HG03060 (cell line): ENCODE measurements around the gene STRIP2.

Experiments
- ATAC-seq: cut with Tn5 transposase; IDR thresholded peaks from one replicate; pipeline ENCODE4 v1.9.1; 2021; ENCODE audit warnings: low read depth, moderate number of reproducible peaks; ENCODE audit not compliant: unreplicated experiment

The STRIP2 gene

DNA sequence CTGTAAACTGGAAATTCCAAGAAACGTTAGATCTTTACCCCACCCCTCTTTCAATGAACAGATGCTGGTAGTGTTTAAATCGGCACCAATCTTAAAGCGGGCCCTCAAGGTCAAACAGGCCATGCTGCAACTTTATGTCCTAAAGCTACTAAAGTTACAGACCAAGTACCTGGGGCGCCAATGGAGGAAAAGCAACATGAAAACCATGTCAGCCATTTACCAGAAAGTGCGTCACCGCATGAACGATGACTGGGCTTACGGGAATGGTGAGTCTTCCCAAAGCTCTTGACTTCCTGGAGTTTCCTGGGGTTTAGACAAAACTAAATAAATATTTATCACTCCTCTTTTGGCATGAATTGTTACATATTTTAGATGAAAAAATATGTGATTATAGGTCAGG, 48.5 kb downstream of the STRIP2 start:
- ATAC-seq = no peak

DNA sequence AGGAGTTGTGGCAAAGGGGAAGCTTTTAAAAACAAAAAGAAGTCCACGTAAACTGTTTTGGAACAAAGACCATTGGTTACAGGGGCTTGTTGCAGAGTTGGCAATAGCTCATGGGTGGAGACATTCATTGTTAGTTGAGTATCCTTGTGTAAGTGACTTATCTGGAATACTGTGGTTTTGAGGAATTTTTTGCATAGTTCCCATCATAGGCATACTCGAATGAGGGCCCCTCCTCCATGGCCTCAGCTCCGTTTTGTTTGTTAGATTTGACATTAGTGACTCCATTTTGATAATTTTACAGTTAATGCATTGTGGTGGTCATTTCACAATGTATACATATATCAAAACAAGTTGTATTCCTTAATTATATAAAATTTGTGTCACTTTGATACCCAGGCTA, 55.3 kb downstream of the STRIP2 start:
- ATAC-seq = no peak

DNA sequence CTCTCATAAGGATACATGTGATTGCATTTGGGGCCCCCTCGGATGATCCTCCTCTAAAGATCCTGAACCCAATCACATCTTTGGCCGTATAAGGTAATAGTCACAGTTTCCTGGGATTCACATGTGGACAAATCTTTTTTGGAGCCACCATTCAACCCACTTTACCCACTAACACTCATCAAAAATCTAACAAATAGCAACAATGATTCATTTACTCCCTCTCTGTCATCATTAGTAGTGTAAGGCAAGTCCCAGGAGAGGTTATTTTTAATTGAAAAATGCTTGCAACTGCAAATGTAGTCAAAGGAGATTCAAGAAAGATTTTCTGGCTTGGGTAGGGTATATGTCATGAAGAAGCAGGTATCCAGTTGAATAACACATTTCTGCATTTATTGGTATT, 58.2 kb downstream of the STRIP2 start:
- ATAC-seq = no peak

DNA sequence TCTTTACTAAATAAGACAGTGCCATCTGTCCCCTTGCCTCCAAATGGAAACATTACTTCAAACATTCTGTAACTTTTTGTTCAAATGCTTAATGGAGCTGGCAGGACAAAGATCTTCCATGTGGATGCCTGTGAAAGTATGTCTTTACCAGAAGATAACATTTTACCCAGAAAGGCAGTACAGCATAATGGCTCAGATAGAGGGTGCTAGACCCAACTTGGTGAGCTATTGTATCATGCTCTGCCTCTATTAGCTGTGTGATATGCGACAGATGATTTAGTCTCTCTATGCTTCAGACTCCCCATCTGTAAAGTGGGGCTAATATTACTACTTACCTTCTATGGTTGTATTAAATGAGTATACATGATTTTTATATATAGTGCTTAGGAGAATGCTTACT, 59.3 kb downstream of the STRIP2 start:
- no peak for ATAC-seq

DNA sequence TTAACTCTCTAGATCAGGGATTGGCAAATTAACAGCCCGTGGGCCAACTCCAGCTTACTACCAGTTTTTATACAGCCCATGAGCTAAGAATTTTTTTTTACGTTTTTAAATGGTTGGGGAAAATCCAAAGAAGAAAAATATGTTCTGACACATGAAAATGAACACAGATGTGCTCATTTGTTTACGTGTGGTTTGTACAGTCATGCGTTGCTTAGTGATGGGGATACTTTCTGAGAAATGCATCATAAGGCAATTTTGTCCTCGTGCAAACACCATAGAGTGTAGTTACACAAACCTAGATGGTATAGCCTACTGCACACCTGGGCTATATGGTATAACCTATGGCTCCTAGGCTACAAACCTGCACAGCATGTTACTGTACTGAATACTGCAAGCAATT, 59.8 kb downstream of the STRIP2 start:
- ATAC-seq = peak; percentile 53

DNA sequence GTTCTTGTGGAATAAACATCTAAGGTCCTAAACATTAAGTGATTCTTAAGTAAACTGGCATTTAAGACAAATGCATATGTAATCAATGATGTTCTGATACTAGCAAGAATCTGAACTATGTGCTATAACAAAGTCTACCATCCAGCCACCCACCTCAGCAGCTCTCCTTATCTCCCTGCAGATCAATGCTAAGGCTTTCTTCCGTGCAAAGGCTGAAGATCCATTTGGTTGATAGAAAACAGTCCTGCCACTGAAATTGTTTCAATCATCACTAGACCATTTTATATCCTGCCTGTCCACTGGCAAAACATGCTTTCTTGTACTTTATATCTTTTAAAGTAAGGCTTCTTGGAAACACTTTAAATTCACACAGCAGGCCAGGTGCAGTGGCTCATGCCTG, 61.8 kb downstream of the STRIP2 start:
- ATAC-seq = no peak

DNA sequence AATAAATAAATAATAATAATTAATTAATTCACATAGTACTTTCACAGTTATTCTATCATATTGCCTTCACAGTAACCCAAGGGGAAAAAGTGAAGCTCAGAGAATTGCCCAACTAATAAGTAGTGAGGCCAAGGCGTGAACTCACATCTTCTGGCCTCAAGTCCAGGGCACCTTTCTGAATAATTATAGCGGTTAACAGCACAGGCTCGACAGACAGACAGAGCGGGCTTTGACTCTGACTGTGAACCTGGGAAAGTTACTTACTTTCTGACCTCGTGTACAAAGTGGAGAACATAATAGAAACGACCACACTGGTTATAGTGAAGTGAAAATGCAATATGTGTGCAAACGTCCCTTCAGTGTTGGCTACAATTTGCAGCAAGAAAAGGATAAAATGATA, 62.4 kb downstream of the STRIP2 start:
- no peak for ATAC-seq

DNA sequence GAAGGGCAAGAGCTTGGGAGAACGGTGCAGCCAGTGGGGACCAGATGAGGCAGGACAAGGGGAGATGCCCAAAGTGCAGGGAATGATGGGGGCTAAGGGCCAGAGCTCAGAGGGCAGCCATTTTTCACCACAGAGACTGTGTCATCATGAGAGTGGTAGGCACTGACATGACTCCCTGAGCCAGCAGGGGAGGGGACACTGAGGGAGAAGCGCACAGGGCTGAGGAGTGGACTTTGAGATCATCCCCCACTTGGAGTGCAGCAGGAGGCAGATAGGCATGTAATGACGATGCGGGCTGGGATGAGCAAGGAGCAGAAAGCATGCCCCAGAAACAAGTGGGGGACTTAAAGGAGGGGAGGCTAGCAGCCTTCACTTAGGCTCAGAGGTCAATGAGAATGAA, 62.9 kb downstream of the STRIP2 start:
- ATAC-seq = no peak

DNA sequence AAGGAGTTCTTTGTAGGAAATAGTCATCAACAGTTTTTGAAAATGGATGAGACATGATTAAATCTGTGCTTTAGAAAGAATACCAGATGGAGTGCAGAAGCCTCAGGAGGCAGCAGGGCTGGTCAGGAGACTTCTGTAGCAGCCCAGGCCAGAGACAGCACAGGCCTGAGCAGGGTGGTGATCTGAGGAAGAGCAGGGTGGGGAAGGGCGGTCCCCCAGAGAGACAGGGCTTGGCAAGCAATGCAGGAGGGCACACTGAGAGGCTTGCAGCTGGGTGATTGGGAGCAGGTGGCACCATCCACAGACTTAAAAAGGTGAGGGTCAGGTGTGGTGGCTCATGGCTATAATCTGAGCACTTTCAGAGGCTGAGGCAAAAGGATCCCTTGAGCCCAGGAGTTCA, 63.8 kb downstream of the STRIP2 start:
- ATAC-seq = no peak

DNA sequence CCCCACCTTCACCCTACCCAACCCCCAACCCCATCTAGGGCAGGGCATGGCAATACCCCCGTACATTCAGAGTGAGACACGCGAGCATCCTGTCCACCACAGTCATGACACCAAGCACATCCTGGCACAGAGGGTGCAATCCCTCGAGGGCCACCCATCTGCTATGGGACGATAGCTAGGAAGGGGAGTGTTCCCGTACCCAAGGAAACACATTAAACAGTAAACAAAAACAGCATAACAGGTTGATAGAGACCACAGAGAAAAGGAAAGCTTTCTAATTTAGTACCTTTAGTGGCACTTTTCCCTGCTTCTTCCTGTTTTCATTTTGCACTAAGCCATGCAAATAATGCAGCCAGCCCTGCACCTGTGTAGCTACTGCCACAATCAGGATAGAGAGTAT, 65.8 kb downstream of the STRIP2 start:
- no peak for ATAC-seq

DNA sequence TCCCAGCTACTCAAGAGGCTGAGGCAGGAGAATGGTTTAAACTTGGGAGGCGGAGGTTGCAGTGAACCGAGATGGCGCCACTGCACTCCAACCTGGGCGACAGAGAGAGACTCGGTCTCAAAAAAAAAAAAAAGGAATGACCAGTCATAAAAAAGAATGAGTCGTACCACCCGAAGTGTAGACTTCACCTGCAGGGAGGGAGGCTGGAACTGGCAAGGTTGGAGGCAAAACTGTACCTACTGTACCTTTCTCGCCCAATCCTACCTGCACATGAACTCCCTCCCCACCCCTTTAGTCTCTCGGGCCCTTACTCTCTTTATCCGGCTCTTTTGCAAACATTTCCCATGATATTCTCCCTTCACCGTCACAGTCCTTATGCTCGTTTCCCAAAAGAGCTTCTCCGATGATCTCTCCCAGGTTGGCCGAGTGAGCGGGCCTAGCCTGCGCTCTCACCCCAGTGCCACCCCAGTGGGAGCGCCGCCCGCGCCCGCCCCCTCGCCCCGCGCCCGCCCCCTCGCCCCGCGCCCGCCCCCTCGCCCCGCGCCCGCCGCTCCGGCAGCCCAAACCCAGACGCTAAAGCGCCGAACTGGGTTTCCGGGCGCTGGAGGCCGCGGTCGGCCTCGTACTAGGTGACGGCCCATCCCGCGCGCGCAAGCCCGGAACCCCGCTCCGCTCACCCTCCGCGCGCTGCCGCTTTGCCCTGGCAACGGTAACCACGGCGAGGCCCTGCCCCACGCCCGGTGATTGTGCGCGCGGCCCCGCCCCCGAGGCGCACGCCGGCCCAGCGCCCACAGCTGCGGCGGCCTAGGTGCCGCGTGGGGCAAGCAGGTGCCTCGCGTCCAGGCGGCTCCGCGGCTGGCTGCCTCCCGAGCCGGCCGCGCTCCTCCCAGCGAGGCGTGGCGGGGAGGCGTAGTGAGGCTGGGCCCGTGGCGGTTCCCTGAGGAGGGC, 67.8 kb downstream of the STRIP2 start, which contains the start of gene SMKR1:
Gene SMKR1, plus strand, starts transcription at position 772 of the 948 bp plus-strand sequence. CDS start 294 bp downstream, outside the sequence.
- ATAC-seq = peak; percentile 46

DNA sequence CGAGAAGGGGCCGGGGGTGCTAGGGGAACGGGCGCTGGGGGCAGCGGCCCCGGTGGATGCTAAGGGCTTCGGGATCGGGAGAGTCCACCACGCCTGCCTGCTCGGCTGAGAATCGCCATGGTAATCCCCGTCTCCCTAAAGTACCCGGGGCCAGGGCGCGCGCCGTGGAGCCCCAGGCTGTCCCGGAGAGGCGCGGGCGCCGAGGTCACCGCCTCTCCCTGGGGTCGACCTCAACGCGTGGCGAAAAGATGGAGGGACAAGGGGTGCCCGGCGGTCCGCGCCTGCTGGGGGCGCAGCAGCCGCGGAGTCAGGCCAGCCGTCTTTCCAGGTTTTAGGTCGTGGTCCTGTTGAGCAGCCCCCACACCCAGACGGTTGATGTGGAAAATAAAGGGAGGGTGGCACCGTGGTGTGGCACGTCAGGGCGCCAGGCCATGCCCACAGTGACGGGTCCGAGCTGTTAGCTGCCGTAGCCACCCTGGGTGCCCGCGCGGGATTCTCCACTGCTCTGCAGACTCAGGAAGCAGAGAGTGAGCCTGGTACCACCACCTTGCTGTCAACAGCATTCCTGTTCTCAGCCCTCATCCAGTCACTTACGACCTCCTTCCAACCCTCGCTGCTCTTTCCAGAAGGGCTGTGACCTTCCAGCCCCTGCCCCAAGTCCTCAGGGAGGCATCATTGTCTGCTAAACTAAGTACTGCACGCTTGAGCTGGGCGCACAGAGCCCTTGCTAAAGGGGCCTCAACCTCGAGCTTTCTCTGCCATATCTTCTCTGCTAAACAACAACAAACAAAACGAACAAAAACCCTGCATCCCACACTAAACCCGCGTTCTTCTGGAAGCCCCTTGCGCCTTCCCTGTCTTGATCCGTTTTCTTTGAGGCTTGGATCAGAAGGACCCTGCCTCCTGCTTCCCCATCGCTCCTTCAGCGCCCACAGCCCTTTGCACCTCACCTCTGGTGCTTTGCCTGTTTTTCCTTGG, 68.8 kb downstream of the STRIP2 start:
- ATAC-seq = no peak

DNA sequence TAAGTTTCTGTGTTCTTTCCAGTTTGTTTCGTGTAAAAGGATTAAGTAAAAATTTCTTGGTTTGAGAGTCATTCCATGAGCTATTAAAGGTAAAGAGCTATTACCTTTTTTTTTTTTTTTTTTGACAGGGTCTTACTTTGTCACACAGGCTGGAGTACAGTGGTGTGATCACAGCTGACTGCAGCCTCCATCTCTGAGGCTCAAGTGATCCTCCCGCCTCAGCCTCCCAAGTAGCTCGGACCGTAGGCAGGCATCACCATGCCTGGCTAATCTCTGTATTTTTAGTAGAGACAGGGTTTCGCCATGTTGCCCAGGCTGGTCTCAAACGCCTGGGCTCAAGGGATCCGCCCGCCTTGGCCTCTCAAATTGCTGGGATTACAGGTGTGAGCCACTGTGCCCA, 69.5 kb downstream of the STRIP2 start:
- ATAC-seq = no peak

DNA sequence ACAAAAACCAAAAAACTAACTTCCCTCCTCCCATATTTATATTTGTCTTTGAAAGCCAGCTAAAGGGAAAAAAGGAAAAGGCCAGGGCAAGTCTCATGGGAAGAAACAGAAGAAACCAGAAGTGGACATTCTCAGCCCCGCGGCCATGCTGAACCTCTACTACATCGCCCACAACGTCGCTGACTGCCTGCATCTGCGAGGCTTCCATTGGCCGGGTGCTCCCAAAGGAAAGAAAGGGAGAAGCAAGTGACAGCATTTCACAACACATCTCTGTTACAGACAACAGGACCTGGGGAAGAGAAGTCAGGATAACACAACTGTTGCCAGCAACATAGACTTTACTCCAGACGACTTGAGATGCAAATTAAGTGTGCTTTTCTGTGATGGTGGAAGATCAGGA, 78.0 kb downstream of the STRIP2 start:
- no peak for ATAC-seq

DNA sequence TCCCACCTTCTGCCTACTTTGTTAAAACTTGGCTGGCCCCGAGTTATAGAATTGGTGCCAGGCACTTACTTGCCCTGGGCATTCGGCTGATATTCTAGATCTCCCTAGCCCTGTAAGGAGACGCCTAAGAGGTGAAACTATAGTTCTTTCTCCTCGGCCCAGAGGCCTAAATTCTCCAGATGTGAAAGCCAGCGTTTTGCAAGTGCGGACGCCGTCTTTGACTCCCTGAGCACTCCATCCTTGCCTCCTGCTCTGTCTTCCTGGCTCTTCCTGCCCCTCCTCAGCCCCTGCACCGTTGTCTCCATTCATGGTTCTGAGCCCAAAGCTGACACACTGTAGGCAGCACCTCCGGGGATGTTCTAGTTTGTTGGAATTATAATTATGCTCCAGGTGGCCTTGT, 79.3 kb downstream of the STRIP2 start:
- no peak for ATAC-seq

DNA sequence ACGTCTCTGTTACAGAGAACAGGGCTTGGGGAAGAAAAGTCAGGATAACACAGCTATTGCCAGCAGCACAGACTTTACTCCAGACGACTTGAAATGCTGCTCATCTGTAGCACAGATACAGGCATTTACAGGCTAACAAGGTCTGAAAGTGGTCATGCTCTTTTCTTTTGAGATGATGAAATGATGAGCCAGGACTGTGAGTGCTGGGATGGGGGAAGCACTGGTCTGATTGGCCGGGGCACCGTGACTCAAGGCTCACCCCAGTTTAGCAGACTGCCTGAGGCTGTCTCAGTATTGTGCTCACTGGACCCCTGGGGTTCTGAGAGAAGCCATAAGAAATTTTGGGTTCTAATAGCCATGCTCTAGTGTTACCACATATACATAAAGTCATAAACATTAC, 80.5 kb downstream of the STRIP2 start:
- ATAC-seq = no peak

DNA sequence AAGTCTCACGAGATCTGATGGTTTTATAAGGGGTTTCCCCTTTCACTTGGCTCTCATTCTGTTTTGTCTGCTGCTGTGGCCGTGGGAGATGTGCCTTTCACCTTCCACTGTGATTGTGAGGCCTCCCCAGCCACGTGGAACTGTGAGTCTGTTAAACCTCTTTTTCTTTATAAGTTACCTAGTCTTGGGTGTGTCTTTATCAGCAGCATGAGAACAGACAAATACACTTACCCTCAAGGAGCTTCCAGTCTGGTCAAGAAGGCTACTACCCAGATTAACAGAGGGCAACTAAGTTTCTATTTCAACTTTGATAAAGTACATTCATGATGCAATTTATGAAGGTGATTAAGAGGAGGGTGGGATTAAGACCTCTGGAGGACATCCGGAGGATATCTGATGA, 81.1 kb downstream of the STRIP2 start:
- ATAC-seq = no peak

DNA sequence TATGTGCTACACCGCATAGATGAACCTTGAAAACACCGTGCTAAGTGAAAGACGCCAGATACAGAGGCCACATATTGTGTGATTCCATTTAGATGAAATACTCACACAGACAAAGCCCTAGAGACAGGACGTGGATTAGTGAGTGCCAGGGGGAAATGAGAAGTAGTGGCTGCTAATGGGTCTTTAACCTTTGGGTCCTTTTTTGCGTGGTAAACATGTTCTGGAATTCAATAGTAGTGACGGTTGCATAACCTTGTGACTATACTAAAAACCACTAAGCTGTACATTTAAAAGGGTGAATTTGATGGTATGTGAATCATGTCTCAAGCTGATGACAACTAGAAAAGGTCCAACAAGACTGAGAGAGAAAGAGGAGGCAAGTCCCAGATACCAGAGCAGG, 83.7 kb downstream of the STRIP2 start:
- ATAC-seq = no peak

DNA sequence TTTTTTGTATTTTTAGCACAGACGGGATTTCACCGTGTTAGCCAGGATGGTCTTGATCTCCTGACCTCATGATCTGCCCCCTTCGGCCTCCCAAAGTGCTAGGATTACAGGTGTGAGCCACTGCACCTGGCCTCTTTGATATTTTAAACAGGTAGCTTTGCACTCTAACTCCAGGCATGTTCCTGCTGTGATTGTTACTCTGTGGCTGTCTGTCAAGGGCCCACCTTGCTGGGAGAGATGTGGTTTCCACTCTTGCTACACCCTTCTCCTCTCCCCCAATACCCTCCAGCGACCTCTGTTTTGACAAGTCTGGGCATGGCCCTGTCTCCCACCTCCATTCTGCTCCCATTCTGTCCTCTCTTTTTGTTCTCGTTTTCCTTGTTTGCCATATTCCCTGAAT, 85.2 kb downstream of the STRIP2 start:
- no peak for ATAC-seq

DNA sequence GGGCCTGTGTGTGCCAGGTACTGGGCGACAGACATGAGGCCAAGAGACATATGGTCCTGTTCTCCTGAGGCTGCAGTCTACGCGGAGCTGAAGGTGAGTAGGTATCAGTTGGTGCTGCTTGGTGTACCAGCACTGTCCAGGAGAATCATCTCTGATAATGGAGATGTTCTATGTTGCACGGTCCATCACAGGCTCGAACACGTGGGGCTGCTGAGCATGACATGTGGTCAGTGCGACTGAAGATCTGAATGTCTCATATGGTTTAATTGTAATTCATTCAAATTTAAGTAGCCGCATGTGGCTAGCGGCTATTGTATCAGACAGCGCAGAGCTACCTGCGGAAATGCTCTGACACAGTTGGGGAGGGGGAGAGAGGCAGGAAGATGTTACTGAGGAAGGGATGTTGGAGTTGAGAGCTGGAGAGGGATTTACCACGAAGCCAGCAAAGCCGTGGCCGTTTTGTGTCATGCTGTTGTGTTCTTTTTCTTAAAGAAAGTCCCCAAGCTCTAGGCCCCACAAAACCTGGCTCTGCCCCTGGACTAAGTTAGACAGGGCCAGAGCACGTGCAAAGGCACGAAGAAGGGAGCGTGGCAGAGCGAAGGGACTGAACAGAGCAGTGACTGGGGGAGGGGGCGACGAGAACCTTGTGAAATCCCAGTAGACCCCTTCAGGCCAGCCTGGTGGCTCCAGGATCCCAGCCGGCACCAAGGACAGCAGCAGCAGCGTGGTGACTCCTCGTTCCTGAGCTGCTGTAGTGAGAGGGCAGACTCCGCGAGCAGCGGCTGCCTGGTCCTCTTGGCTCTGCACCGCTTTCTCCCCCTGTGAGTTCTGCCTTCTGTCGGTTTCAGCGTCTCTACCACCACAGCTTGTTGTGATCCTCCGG, 88.1 kb downstream of the STRIP2 start:
- ATAC-seq = no peak
